CD14-positive monocyte (primary cell): Measurements from ENCODE around the gene ITPR3. TPM values are rescaled to one million over a fixed set of nuclear protein-coding genes. Genes with fewer than 3 reads are reported as not detected.

ENCODE experiments used
- DNase-seq, 3 donors: peaks; one replicate each; pipeline ENCODE4 v3.0.0-alpha.2; 2011 to 2022
- H2AFZ ChIP-seq: 2 replicates; pipeline ENCODE4 v1.6.0; 2012; ENCODE audit warnings: mild to moderate bottlenecking, low read depth, low read length, inconsistent platforms; ENCODE audit not compliant: insufficient read depth, poor library complexity, severe bottlenecking
- H3K27ac ChIP-seq, 2 donors: 1 replicate in 1 of 2; 2 replicates in 1 of 2; pipeline ENCODE4 v1.5.1; 2012 to 2013; ENCODE audit warnings: low read length in 2 of 2, control low read depth in 1 of 2, inconsistent platforms in 1 of 2, low read depth in 1 of 2, mild to moderate bottlenecking in 1 of 2
- H3K27me3 ChIP-seq, 2 donors: one replicate each; pipeline versions ENCODE4 v1.6.0 to v1.6.1; 2011 to 2013; ENCODE audit warnings: low read length in 2 of 2; ENCODE audit not compliant: control insufficient read depth in 2 of 2, insufficient read depth in 2 of 2
- H3K36me3 ChIP-seq, 2 donors: replicated peaks in 1 of 2; 1 replicate in 1 of 2; 2 replicates in 1 of 2; pipeline versions ENCODE4 v1.5.1 to v1.6.1; 2012 to 2013; ENCODE audit warnings: low read length in 2 of 2, control low read depth in 1 of 2, inconsistent platforms in 1 of 2, mild to moderate bottlenecking in 1 of 2; ENCODE audit not compliant: insufficient read depth in 2 of 2, control insufficient read depth in 1 of 2
- H3K4me1 ChIP-seq, 2 donors: 1 replicate in 1 of 2; 2 replicates in 1 of 2; pipeline versions ENCODE4 v1.5.1 to v1.6.1; 2012 to 2013; ENCODE audit warnings: low read length in 2 of 2, control low read depth in 1 of 2, inconsistent platforms in 1 of 2, mild to moderate bottlenecking in 1 of 2, moderate library complexity in 1 of 2; ENCODE audit not compliant: insufficient read depth in 2 of 2, control insufficient read depth in 1 of 2
- H3K4me2 ChIP-seq: replicated peaks from 2 replicates; pipeline ENCODE3; 2012; ENCODE audit warnings: low read length, moderate library complexity, mild to moderate bottlenecking; ENCODE audit not compliant: poor library complexity, severe bottlenecking; ENCODE audit errors: extremely low read depth
- H3K4me3 ChIP-seq, 3 experiments: fragments of 200-600 bp in 1 of 3; sonication (generic) in 1 of 3; replicated peaks in 1 of 3; 1 replicate in 2 of 3; 2 replicates in 1 of 3; pipeline ENCODE4 v1.5.1; 2011 to 2013; ENCODE audit warnings: low read length in 3 of 3, mild to moderate bottlenecking in 3 of 3, control low read depth in 2 of 3, low read depth in 2 of 3, inconsistent platforms in 1 of 3, moderate library complexity in 1 of 3
- H3K79me2 ChIP-seq: 2 replicates; pipeline ENCODE4 v1.6.0; 2012; ENCODE audit warnings: mild to moderate bottlenecking, control low read depth, inconsistent platforms, low read length, moderate library complexity; ENCODE audit not compliant: insufficient read depth
- H3K9ac ChIP-seq: 2 replicates; pipeline ENCODE4 v1.6.0; 2017; ENCODE audit warnings: low read length, mild to moderate bottlenecking; ENCODE audit not compliant: insufficient read depth, poor library complexity, severe bottlenecking
- H3K9me3 ChIP-seq, 2 donors: replicated peaks in 1 of 2; 1 replicate in 1 of 2; 2 replicates in 1 of 2; pipeline versions ENCODE4 v1.5.1 to v1.6.1; 2012 to 2013; ENCODE audit warnings: low read length in 2 of 2, control low read depth in 1 of 2; ENCODE audit not compliant: control insufficient read depth in 1 of 2, insufficient read depth in 1 of 2
- H4K20me1 ChIP-seq: 2 replicates; pipeline ENCODE4 v1.6.0; 2012; ENCODE audit warnings: mild to moderate bottlenecking, low read length, control low read depth, moderate library complexity; ENCODE audit not compliant: insufficient read depth
- H3K27ac Mint-ChIP-seq, 7 donors: one replicate each; pipeline ENCODE4 v1.8.0; 2020; ENCODE audit warnings: mild to moderate bottlenecking in 7 of 7, mixed read lengths in 7 of 7, moderate library complexity in 6 of 7, inconsistent platforms in 2 of 7
- H3K27me3 Mint-ChIP-seq, 3 donors: one replicate each; pipeline ENCODE4 v1.8.0; 2021 to 2022; ENCODE audit warnings: low read depth in 3 of 3, mild to moderate bottlenecking in 3 of 3, mixed read lengths in 3 of 3, moderate library complexity in 3 of 3, inconsistent platforms in 1 of 3
- H3K36me3 Mint-ChIP-seq, 2 donors: one replicate each; pipeline ENCODE4 v1.8.0; 2020; ENCODE audit warnings: mixed read lengths in 2 of 2, inconsistent platforms in 1 of 2, mild to moderate bottlenecking in 1 of 2
- H3K4me1 Mint-ChIP-seq: one replicate; pipeline ENCODE4 v1.8.0; 2020; ENCODE audit warnings: mild to moderate bottlenecking, mixed read lengths
- H3K4me3 Mint-ChIP-seq, 2 donors: one replicate each; pipeline ENCODE4 v1.8.0; 2020; ENCODE audit warnings: mild to moderate bottlenecking in 2 of 2, mixed read lengths in 2 of 2, moderate library complexity in 1 of 2
- H3K9me3 Mint-ChIP-seq, 7 donors: one replicate each; pipeline ENCODE4 v1.8.0; 2020 to 2022; ENCODE audit warnings: mixed read lengths in 7 of 7, mild to moderate bottlenecking in 6 of 7, moderate library complexity in 6 of 7, inconsistent platforms in 2 of 7
- WGBS: methylation state at CpG from one replicate; pipeline ENCODE4 v1.1.5; 2013; ENCODE audit warnings: missing lambda C conversion rate; ENCODE audit not compliant: insufficient coverage; 5-methylcytosine and 5-hydroxymethylcytosine counted together
- intact Hi-C, 2 donors: fragments of 100-400 bp; cut with micrococcal nuclease; formaldehyde crosslinking; loops; one replicate each; pipeline versions ENCODE4 v1.15.0 to v1.15.1; 2023
- polyA plus RNA-seq, 3 donors: library from polyadenylated mRNA; depleted of rRNA in 1 of 3; unstranded in 2 of 3; stranded (reverse) in 1 of 3; fragments of 300-500 nt in 2 of 3; fragments of >200 nt in 1 of 3; fragmentation: Illumina TruSeq in 2 of 3; gene quantifications; 1 replicate in 2 of 3; 2 replicates in 1 of 3; pipeline ENCODE4 v1.2.3, GENCODE V29; 2012 to 2021
- TF ChIP-seq, protein P1 (sequence below): fragments of 200-600 bp; IDR thresholded peaks from one replicate; pipeline ENCODE4 v1.8.0; 2022; ENCODE audit warnings: antibody characterized with exemption, mild to moderate bottlenecking

The ITPR3 gene
- polyA plus RNA-seq, 3 donors: 1.8 TPM; not detected in 2

GRCh38 chr6:33719326-33719987 is 98.3 kb downstream of the ITPR3 start:
- DNase-seq: no peak
- Histone ChIP-seq H3K4me3 (no peak overlapping the region), H3K27ac (no peak overlapping the region), H3K4me1 (no peaks in the 10 kb centered on the region), H3K27me3 (peaks cover 0 to 6% of the 10 kb centered on the region in 2 donors), H3K9me3 (no peaks in the 10 kb centered on the region), H3K9ac (no peak overlapping the region), H4K20me1 (no peaks in the 10 kb centered on the region), H3K36me3 (no peaks in the 10 kb centered on the region), H3K79me2 (no peaks in the 10 kb centered on the region), H2AFZ (no peak overlapping the region), H3K4me2 (no peak overlapping the region)
- H3K4me1 Mint-ChIP-seq: no peaks in the 10 kb centered on the region
- 89% methylated on average over 9 of the region's 11 CpGs for WGBS
- TF ChIP-seq, protein P1, sequence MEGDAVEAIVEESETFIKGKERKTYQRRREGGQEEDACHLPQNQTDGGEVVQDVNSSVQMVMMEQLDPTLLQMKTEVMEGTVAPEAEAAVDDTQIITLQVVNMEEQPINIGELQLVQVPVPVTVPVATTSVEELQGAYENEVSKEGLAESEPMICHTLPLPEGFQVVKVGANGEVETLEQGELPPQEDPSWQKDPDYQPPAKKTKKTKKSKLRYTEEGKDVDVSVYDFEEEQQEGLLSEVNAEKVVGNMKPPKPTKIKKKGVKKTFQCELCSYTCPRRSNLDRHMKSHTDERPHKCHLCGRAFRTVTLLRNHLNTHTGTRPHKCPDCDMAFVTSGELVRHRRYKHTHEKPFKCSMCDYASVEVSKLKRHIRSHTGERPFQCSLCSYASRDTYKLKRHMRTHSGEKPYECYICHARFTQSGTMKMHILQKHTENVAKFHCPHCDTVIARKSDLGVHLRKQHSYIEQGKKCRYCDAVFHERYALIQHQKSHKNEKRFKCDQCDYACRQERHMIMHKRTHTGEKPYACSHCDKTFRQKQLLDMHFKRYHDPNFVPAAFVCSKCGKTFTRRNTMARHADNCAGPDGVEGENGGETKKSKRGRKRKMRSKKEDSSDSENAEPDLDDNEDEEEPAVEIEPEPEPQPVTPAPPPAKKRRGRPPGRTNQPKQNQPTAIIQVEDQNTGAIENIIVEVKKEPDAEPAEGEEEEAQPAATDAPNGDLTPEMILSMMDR: no peak
- peaks cover 0 to 2% (median 0%) of the 10 kb centered on the region in 7 donors for H3K9me3 Mint-ChIP-seq
- H3K4me3 Mint-ChIP-seq: no peak overlapping the region
- H3K36me3 Mint-ChIP-seq: no peaks in the 10 kb centered on the region
- intact Hi-C loops: no loop called here
- H3K27me3 Mint-ChIP-seq: peaks cover 6 to 17% (median 16%) of the 10 kb centered on the region in 3 donors
- H3K27ac Mint-ChIP-seq: no peak overlapping the region

- no peak overlapping the region for H3K4me2 ChIP-seq
- no peak overlapping the region for H3K9ac ChIP-seq
- no peaks in the 10 kb centered on the region for H3K36me3 ChIP-seq
- TF ChIP-seq, protein P1: no peak
- no peaks in the 10 kb centered on the region for H3K4me1 Mint-ChIP-seq
- no peak overlapping the region for H2AFZ ChIP-seq
- peaks cover 0 to 2% (median 0%) of the 10 kb centered on the region in 7 donors for H3K9me3 Mint-ChIP-seq
- no peaks in the 10 kb centered on the region for H3K4me1 ChIP-seq
- H3K79me2 ChIP-seq: no peaks in the 10 kb centered on the region
- H3K27me3 Mint-ChIP-seq: peaks cover 8 to 20% (median 16%) of the 10 kb centered on the region in 3 donors
- intact Hi-C loops: no loop called here
- peaks cover 0 to 6% of the 10 kb centered on the region in 2 donors for H3K27me3 ChIP-seq
- no peaks in the 10 kb centered on the region for H3K36me3 Mint-ChIP-seq
- no CpG with 5 or more reads among the region's 1 CpG for WGBS
- no peak overlapping the region for H3K27ac Mint-ChIP-seq
- H3K27ac ChIP-seq: no peak overlapping the region
- H3K4me3 ChIP-seq: no peak overlapping the region
- H3K9me3 ChIP-seq: no peaks in the 10 kb centered on the region
- H3K4me3 Mint-ChIP-seq: no peak overlapping the region
- no peaks in the 10 kb centered on the region for H4K20me1 ChIP-seq
- peak in 1 of 3 donors; percentile 18 for DNase-seq
Measured at GRCh38 chr6:33720998-33721397, 99.9 kb downstream of the ITPR3 start.
